K562 (cell line): Measurements from ENCODE around the gene NMNAT2. TPM values are rescaled to one million over a fixed set of nuclear protein-coding genes. Genes with fewer than 3 reads are reported as not detected.

Source experiments
- ATAC-seq: fragments of 200-7000 bp; cut with Tn5 transposase; 3 replicates; pipeline ENCODE4 v1.9.1; 2020; ENCODE audit warnings: moderate library complexity
- BruUV-seq: library from RNA; stranded (reverse); fragments of 400-500 nt; replicated peaks from 2 replicates; lab custom pipeline; 2021; lab: Mats Ljungman, UMichigan
- CTCF ChIA-PET: fragments of 300-600 bp; formaldehyde crosslinking; extraction: SDS; loops from one replicate; lab custom pipeline; 2021; ENCODE audit warnings: low intra/inter-chr PET ratio; lab: Yijun Ruan, JAX
- POLR2A ChIA-PET: fragments of 300-600, 350-650 bp; sonication (Branson Sonifier 250); formaldehyde crosslinking; extraction: SDS; loops from one replicate; lab custom pipeline; 2021; ENCODE audit warnings: antibody characterized with exemption, inconsistent platforms; lab: Yijun Ruan, JAX
- DNase-seq, 4 experiments: peaks; one replicate each; pipeline versions ENCODE4 v3.0.0 to v3.0.0-alpha.2; 2011 to 2018; ENCODE audit warnings: low spot score in 3 of 4, mixed read lengths in 3 of 4; ENCODE audit errors: extremely low read depth in 1 of 4
- FAIRE-seq: peaks from 2 replicates; lab custom pipeline; 2011; peaks lifted over from hg19 to GRCh38; lab: Jason Lieb, UNC
- H2AFZ ChIP-seq: 2 replicates; pipeline ENCODE4 v1.6.0; 2011; ENCODE audit warnings: low read depth, low read length, control low read depth, inconsistent platforms
- H3K27ac ChIP-seq: fragments of 200-600 bp; 3 replicates; pipeline ENCODE4 v1.8.0; 2011; ENCODE audit warnings: low read depth, mild to moderate bottlenecking, control low read depth, inconsistent platforms, low read length, moderate library complexity, mixed read lengths; ENCODE audit errors: extremely low read depth
- H3K27me3 ChIP-seq, 2 experiments: fragments of 300-600 bp in 1 of 2; 2 replicates in 1 of 2; 3 replicates in 1 of 2; pipeline versions ENCODE4 v1.6.0 to v1.8.0; 2011; ENCODE audit warnings: inconsistent platforms in 2 of 2, low read length in 2 of 2, mild to moderate bottlenecking in 1 of 2, mixed read lengths in 1 of 2, moderate library complexity in 1 of 2; ENCODE audit not compliant: control insufficient read depth in 2 of 2, insufficient read depth in 2 of 2
- H3K36me3 ChIP-seq: fragments of 300-600 bp; 3 replicates; pipeline ENCODE4 v1.8.0; 2011; ENCODE audit warnings: mild to moderate bottlenecking, low read length, inconsistent platforms; ENCODE audit not compliant: control insufficient read depth, insufficient read depth
- H3K4me1 ChIP-seq, 2 experiments: fragments of 200-600 bp in 1 of 2; replicated peaks in 1 of 2; 2 replicates in 1 of 2; 3 replicates in 1 of 2; pipeline versions ENCODE4 v1.5.1 to v1.8.0; 2011; ENCODE audit warnings: inconsistent platforms in 2 of 2, low read length in 2 of 2, mild to moderate bottlenecking in 1 of 2, mixed read lengths in 1 of 2, moderate library complexity in 1 of 2; ENCODE audit not compliant: control insufficient read depth in 2 of 2, insufficient read depth in 2 of 2
- H3K4me2 ChIP-seq: 2 replicates; pipeline ENCODE4 v1.6.1; 2011; ENCODE audit warnings: low read length, control low read depth, inconsistent platforms, mixed read lengths; ENCODE audit not compliant: insufficient read depth
- H3K4me3 ChIP-seq: fragments of 200-600 bp; sonication (generic), shearing (Covaris generic); 2 replicates; pipeline ENCODE4 v1.5.1; 2016; ENCODE audit warnings: control low read depth, inconsistent platforms
- H3K79me2 ChIP-seq: fragments of 200-600 bp; 3 replicates; pipeline ENCODE4 v1.8.0; 2011; ENCODE audit warnings: low read length, inconsistent platforms; ENCODE audit not compliant: control insufficient read depth, insufficient read depth
- H3K9ac ChIP-seq, 2 experiments: 2 replicates each; pipeline versions ENCODE4 v1.6.0 to v1.6.1; 2011; ENCODE audit warnings: low read depth in 2 of 2, low read length in 2 of 2, control low read depth in 1 of 2, inconsistent platforms in 1 of 2, mild to moderate bottlenecking in 1 of 2, mixed read lengths in 1 of 2; ENCODE audit not compliant: insufficient read depth in 1 of 2
- H3K9me1 ChIP-seq: one replicate; pipeline ENCODE4 v1.6.0; 2011; ENCODE audit warnings: inconsistent platforms, mild to moderate bottlenecking, low read length, moderate library complexity; ENCODE audit not compliant: control insufficient read depth, insufficient read depth
- H3K9me3 ChIP-seq: replicated peaks from 2 replicates; pipeline ENCODE4 v1.5.1; 2011; ENCODE audit warnings: low read depth, low read length, inconsistent platforms; ENCODE audit not compliant: control insufficient read depth, insufficient read depth
- H4K20me1 ChIP-seq: replicated peaks from 2 replicates; pipeline ENCODE4 v1.6.1; 2011; ENCODE audit warnings: low read length, inconsistent platforms, mixed read lengths; ENCODE audit not compliant: control insufficient read depth, insufficient read depth
- CSDE1 ChIP-seq, 2 experiments: fragments of 450-650 bp; IDR thresholded peaks; 2 replicates each; pipeline ENCODE4 v1.6.1; 2016; ENCODE audit warnings: mild to moderate bottlenecking in 1 of 2
- CUX1 ChIP-seq: fragments of 200-800 bp; sonication (Bioruptor generic); IDR thresholded peaks from 2 replicates; pipeline ENCODE4 v1.6.1; 2016; ENCODE audit warnings: missing genetic modification characterization, missing compliant biosample characterization
- GATAD2A ChIP-seq: fragments of 450-650 bp; IDR thresholded peaks from 2 replicates; pipeline ENCODE4 v1.6.1; 2017
- HDGF ChIP-seq: fragments of 450-650 bp; IDR thresholded peaks from 2 replicates; pipeline ENCODE4 v1.6.1; 2016
- MAFG ChIP-seq: fragments of 450-650 bp; conservative IDR thresholded peaks from 2 replicates; pipeline ENCODE4 v1.6.1; 2016; ENCODE audit warnings: missing genetic modification characterization, missing compliant biosample characterization
- MBD1 ChIP-seq: fragments of 250-450 bp; sonication (Bioruptor Pico); IDR thresholded peaks from 2 replicates; pipeline ENCODE4 v1.8.0; 2022; ENCODE audit warnings: inconsistent platforms
- PKNOX1 ChIP-seq: fragments of 450-650 bp; IDR thresholded peaks from 2 replicates; pipeline ENCODE4 v1.6.1; 2016
- PPARD ChIP-seq: fragments of 250-450 bp; sonication (Bioruptor Pico); IDR thresholded peaks from 2 replicates; pipeline ENCODE4 v1.8.0; 2022; ENCODE audit warnings: inconsistent platforms, mild to moderate bottlenecking, moderate library complexity
- TAL1 ChIP-seq: fragments of 450-650 bp; IDR thresholded peaks from 2 replicates; pipeline ENCODE4 v1.6.1; 2016; ENCODE audit warnings: mild to moderate bottlenecking
- TSHZ1 ChIP-seq: fragments of 250-450 bp; sonication (Bioruptor Pico); IDR thresholded peaks from 2 replicates; pipeline ENCODE4 v1.4.0; 2020; ENCODE audit warnings: mild to moderate bottlenecking, moderate library complexity
- ZKSCAN3 ChIP-seq: fragments of 250-450 bp; sonication (Bioruptor Pico); IDR thresholded peaks from 2 replicates; pipeline ENCODE4 v1.4.0; 2020
- ZNF668 ChIP-seq: fragments of 250-450 bp; sonication (Bioruptor Pico); IDR thresholded peaks from 2 replicates; pipeline ENCODE4 v1.8.0; 2022; ENCODE audit warnings: mild to moderate bottlenecking, inconsistent platforms
- WGBS: fragments of 100-300 bp; shearing (Covaris generic); methylation state at CpG from one replicate; pipeline ENCODE4 v1.1.6; 2016; ENCODE audit warnings: low coverage, mixed read lengths; ENCODE audit not compliant: insufficient coverage; ENCODE audit errors: missing lambda C conversion rate; 5-methylcytosine and 5-hydroxymethylcytosine counted together
- in situ Hi-C: fragments of 300-500 bp; cut with MboI; formaldehyde crosslinking; loops from 4 replicates; pipeline ENCODE4 v1.15.0; 2018; ENCODE audit warnings: inconsistent platforms, mixed read lengths
- intact Hi-C: fragments of 100-400 bp; cut with micrococcal nuclease; formaldehyde crosslinking; loops from 2 replicates; pipeline ENCODE4 v1.14.2; 2022
- polyA plus RNA-seq, 8 experiments: library from polyadenylated mRNA; depleted of rRNA in 4 of 8; stranded (reverse) in 5 of 8; unstranded in 3 of 8; fragments of >200 nt; fragmentation: Nextera tagmentation in 2 of 8; fragmentation: Illumina TruSeq in 1 of 8; extraction: Ambion mirVana in 2 of 8; extraction: Trizol in 1 of 8; gene quantifications; 2 replicates each; pipeline versions ENCODE4 v1.2.1 to v1.2.3, GENCODE V29; 2011 to 2014; ENCODE audit warnings: inconsistent platforms in 1 of 8, missing spikeins in 1 of 8
- total RNA-seq, 7 experiments: library from RNA; depleted of rRNA in 6 of 7; stranded (reverse); fragments of >200 nt in 6 of 7; fragmentation: Illumina TruSeq in 2 of 7; extraction: Trizol in 2 of 7; gene quantifications; 2 replicates each; pipeline versions ENCODE4 v1.2.1 to v1.2.3, GENCODE V29; 2011 to 2021; ENCODE audit warnings: low replicate concordance in 1 of 7

Gene NMNAT2
- total and polyA plus RNA-seq, 9 of the 15 experiments (the other 6 are each of a cell fraction or from before 2014, with no cell fraction given): not detected

GRCh38 chr1:183418696-183419095 lies 516 bp upstream of the NMNAT2 start:
- in situ Hi-C loops: no loop called here
- DNase-seq (no peak), FAIRE-seq (no peak), ATAC-seq (no peak)
- Histone ChIP-seq H2AFZ (no peak overlapping the region), H3K4me1 (peaks cover 0 to 13% of the 10 kb centered on the region in 2 experiments; a peak in 1 of 5 replicates), H3K36me3 (no peaks in the 10 kb centered on the region; the same call in 2 of the 3 replicates), H3K79me2 (no peaks in the 10 kb centered on the region), H3K4me3 (no peak overlapping the region), H3K27ac (no peak overlapping the region), H3K9ac (no peak overlapping the region), H3K9me1 (no peaks in the 10 kb centered on the region), H3K27me3 (peaks cover 25 to 32% of the 10 kb centered on the region in 2 experiments), H3K4me2 (no peak overlapping the region), H4K20me1 (no peaks in the 10 kb centered on the region), H3K9me3 (no peaks in the 10 kb centered on the region)
- POLR2A ChIA-PET: interaction anchor here (0.7 to 0.9 kb wide), 3 partner anchors 21 to 991 kb away, joined by 3 read pairs; no protein-coding TSS in a partner anchor
- CTCF ChIA-PET: no interaction called here
- 3% methylated on average over 6 of the region's 6 CpGs for WGBS
- BruUV-seq: no TSS peak
- intact Hi-C loops: no loop called here
- no peak for TF ChIP-seq CSDE1 (IDR thresholded peaks at IDR 0.05)
- no peak for TF ChIP-seq ZNF668 (CRISPR knock-in tag)
- no peak for TF ChIP-seq GATAD2A
- TF ChIP-seq CUX1: no peak
- TF ChIP-seq ZKSCAN3 (CRISPR knock-in tag): no peak
- no peak for TF ChIP-seq HDGF
- TF ChIP-seq MAFG (tag): no peak
- no peak for TF ChIP-seq TAL1
- TF ChIP-seq TSHZ1: no peak
- no peak for TF ChIP-seq MBD1 (CRISPR knock-in tag)
- no peak for TF ChIP-seq PPARD (CRISPR knock-in tag)
- TF ChIP-seq PKNOX1: no peak
